ENCODE results near the gene TKFC.

Gene TKFC

DNA sequence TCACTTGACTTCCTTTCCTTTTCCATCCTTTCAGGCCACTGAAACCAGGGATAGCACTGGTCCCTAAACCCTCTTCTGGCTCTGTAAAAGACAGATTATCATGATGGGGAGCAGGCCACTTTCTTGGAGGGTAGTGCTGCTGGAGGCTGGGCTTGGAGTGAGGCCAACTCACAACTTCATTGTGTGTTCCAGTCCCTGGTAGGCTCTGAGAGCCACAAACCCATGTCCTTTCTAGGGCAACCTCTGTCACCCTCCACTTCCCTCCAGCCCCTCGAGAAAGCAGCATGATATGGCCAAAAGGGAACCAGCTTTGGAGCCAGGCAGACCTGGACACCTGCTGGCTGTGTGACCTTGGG lies 2.3 kb downstream of the TKFC start:
- Histone ChIP-seq H3F3A (ENCODE audit: control insufficient read depth, insufficient read depth) (0 out of 2 replicates have a peak, but pooled peaks cover 4% of the 10 kb centered on the region), H3K4me2 (ENCODE audit: low read length) (peak overlapping the region; percentile 91)

DNA sequence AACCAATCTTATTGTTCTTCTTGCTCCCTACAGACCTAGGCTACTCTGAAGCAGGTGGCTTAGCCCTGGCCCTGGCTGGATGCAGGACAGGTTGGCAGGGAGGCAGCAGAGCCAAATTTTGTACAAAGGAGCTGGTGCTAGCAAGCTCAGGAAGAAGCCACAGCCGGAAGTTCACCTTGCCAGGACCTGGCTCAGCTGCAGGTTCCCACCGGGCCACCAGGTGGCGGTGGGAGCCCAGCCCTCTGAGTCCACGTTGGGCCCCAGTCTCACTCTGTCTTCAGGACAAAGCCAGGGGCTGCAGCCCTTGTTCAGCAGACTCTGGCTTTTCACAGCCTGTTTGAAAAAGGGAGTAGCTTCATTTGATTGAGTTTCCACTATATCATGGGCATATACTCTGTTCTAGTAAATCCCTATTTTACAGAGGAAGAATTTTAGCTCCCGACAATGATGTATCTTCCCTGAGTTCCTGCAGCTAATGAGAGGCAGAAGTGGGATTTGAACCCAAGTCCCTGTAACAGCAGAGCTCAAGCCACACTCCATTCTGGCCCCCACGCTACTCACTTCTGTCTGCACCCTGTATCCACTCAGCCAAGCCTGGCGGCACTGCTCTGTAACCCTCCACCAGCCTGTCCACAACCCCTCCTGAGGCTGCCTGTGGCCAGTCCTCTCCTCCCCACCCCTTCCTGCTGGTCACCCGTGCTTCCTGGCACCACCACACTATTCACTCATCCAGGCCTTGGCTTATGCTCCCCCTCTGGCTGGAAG lies 3.3 kb downstream of the TKFC start:
- peaks cover 17% of the 10 kb centered on the region for H3K36me3 ChIP-seq (ENCODE audit: control insufficient read depth, low read length)
- H3K9me3 ChIP-seq (ENCODE audit: control insufficient read depth, insufficient read depth, low read length) = no peaks in the 10 kb centered on the region
- TF ChIP-seq EZH2phosphoT487 (IDR thresholded peaks at IDR 0.05; ENCODE audit: borderline replicate concordance, low read length) (no peak), CTCF (IDR thresholded peaks at IDR 0.05; ENCODE audit: low read depth, low read length, poor library complexity, severe bottlenecking) (peak; percentile 98)
- peaks cover 4% of the 10 kb centered on the region; the same call in 1 of the 2 replicates for H4K20me1 ChIP-seq (ENCODE audit: control insufficient read depth, insufficient read depth, low read depth, low read length)
- peak overlapping the region; percentile 34 for H3K4me3 ChIP-seq (ENCODE audit: low read length)
- no peaks in the 10 kb centered on the region for H3K27me3 ChIP-seq (ENCODE audit: control insufficient read depth, low read length)
- H3K27ac ChIP-seq (ENCODE audit: low read depth, low read length) = peak overlapping the region; percentile 21; the same call in 1 of the 2 replicates
- H3K9me2 ChIP-seq (replicated peaks; ENCODE audit: control insufficient read depth, low read length) = no peaks in the 10 kb centered on the region
- H3K79me2 ChIP-seq (ENCODE audit: control insufficient read depth, low read length) = peaks cover 26% of the 10 kb centered on the region
- peak overlapping the region; percentile 59 for H3K4me2 ChIP-seq (ENCODE audit: low read length)
- 0 out of 2 replicates have a peak, but pooled peaks cover 4% of the 10 kb centered on the region for H3F3A ChIP-seq (ENCODE audit: control insufficient read depth, insufficient read depth)
- peaks cover 42% of the 10 kb centered on the region for H3K4me1 ChIP-seq (ENCODE audit: control insufficient read depth, low read length)

More for the DNA sequence above, 2.3 kb downstream of the TKFC start:
- Histone ChIP-seq H3K9me2 (replicated peaks; ENCODE audit: control insufficient read depth, low read length) (no peaks in the 10 kb centered on the region), H3K4me1 (ENCODE audit: control insufficient read depth, low read length) (peaks cover 48% of the 10 kb centered on the region), H3K4me3 (ENCODE audit: low read length) (no peak overlapping the region), H3K9me3 (ENCODE audit: control insufficient read depth, insufficient read depth, low read length) (no peaks in the 10 kb centered on the region), H3K79me2 (ENCODE audit: control insufficient read depth, low read length) (peaks cover 36% of the 10 kb centered on the region), H3K36me3 (ENCODE audit: control insufficient read depth, low read length) (peaks cover 27% of the 10 kb centered on the region), H4K20me1 (ENCODE audit: control insufficient read depth, insufficient read depth, low read depth, low read length) (peaks cover 7% of the 10 kb centered on the region), H3K27me3 (ENCODE audit: control insufficient read depth, low read length) (no peaks in the 10 kb centered on the region), H3K27ac (ENCODE audit: low read depth, low read length) (peak overlapping the region; percentile 41; the same call in 1 of the 2 replicates)
- no peak for TF ChIP-seq EZH2phosphoT487 (IDR thresholded peaks at IDR 0.05; ENCODE audit: borderline replicate concordance, low read length)
- no peak for TF ChIP-seq CTCF (IDR thresholded peaks at IDR 0.05; ENCODE audit: low read depth, low read length, poor library complexity, severe bottlenecking)

- 0 out of 2 replicates have a peak, but pooled peaks cover 4% of the 10 kb centered on the region for H3F3A ChIP-seq (ENCODE audit: control insufficient read depth, insufficient read depth)
- no peak for TF ChIP-seq EZH2phosphoT487 (IDR thresholded peaks at IDR 0.05; ENCODE audit: borderline replicate concordance, low read length)
- TF ChIP-seq CTCF (IDR thresholded peaks at IDR 0.05; ENCODE audit: low read depth, low read length, poor library complexity, severe bottlenecking) = no peak
- H3K9me2 ChIP-seq (replicated peaks; ENCODE audit: control insufficient read depth, low read length) = no peaks in the 10 kb centered on the region
- H3K79me2 ChIP-seq (ENCODE audit: control insufficient read depth, low read length) = peaks cover 10% of the 10 kb centered on the region
- no peaks in the 10 kb centered on the region for H3K27me3 ChIP-seq (ENCODE audit: control insufficient read depth, low read length)
- no peaks in the 10 kb centered on the region for H3K9me3 ChIP-seq (ENCODE audit: control insufficient read depth, insufficient read depth, low read length)
- no peak overlapping the region for H3K27ac ChIP-seq (ENCODE audit: low read depth, low read length)
- no peaks in the 10 kb centered on the region for H4K20me1 ChIP-seq (ENCODE audit: control insufficient read depth, insufficient read depth, low read depth, low read length)
- no peak overlapping the region for H3K4me2 ChIP-seq (ENCODE audit: low read length)
- H3K4me3 ChIP-seq (ENCODE audit: low read length) = no peak overlapping the region
- peaks cover 35% of the 10 kb centered on the region for H3K4me1 ChIP-seq (ENCODE audit: control insufficient read depth, low read length)
- H3K36me3 ChIP-seq (ENCODE audit: control insufficient read depth, low read length) = peaks cover 16% of the 10 kb centered on the region
Measured at GRCh38 chr11:61337706-61338470, 4.9 kb downstream of the TKFC start.
